Sciatic nerve (tissue), 2 donors: ENCODE measurements around the gene ZFAND3. TPM values are rescaled to one million over a fixed set of nuclear protein-coding genes. Genes with fewer than 3 reads are reported as not detected.

Experiments used
- ATAC-seq: fragments of 200-7000 bp; cut with Tn5 transposase; one replicate; pipeline ENCODE4 v1.9.1; 2020; ENCODE audit warnings: mild to moderate bottlenecking, moderate library complexity
- DNase-seq: peaks from one replicate; pipeline ENCODE4 v3.0.0-alpha.2; 2020; ENCODE audit warnings: low spot score
- intact Hi-C: fragments of 100-400 bp; cut with DNase I; formaldehyde crosslinking; loops from one replicate; pipeline ENCODE4 v1.14.2; 2022
- total RNA-seq: library from RNA; stranded (reverse); fragmentation: NEBNext Ultra II Directional; extraction: Animal tissue kit (Norgen Biotek cat#: 25700); gene quantifications from one replicate; pipeline ENCODE4 v1.2.1, GENCODE V29; 2021
- donor health status: DM: no; HTN: no; CAD: no.
- donor health status: DM: no; HTN: no; CAD: no.

ZFAND3 gene
- total RNA-seq, 1 donor from 2014 or later: 58.9 TPM

- no peak for DNase-seq
- intact Hi-C loops: no loop called here
- no peak for ATAC-seq
Measured at GRCh38 chr6:37793067-37793466, 26.5 kb upstream of the ZFAND3 start.

- intact Hi-C loops: no loop called here
- DNase-seq (no peak), ATAC-seq (no peak)
Measured at GRCh38 chr6:37794825-37795224, 24.7 kb upstream of the ZFAND3 start.

GRCh38 chr6:37798436-37799262, 20.9 kb upstream of the ZFAND3 start:
- intact Hi-C loops: no loop called here
- no peak for ATAC-seq
- no peak for DNase-seq

GRCh38 chr6:37799263-37799644, 20.3 kb upstream of the ZFAND3 start:
- intact Hi-C loops: no loop called here
- DNase-seq (no peak), ATAC-seq (no peak)

GRCh38 chr6:37800703-37801604, 18.6 kb upstream of the ZFAND3 start:
- no peak for DNase-seq
- intact Hi-C loops: no loop called here
- ATAC-seq: no peak

- DNase-seq (no peak), ATAC-seq (no peak)
- intact Hi-C loops: no loop called here
Measured at GRCh38 chr6:37801605-37801940, 18.0 kb upstream of the ZFAND3 start.

- intact Hi-C loops: no loop called here
- ATAC-seq: no peak
Measured at GRCh38 chr6:37802810-37803209, 16.7 kb upstream of the ZFAND3 start.

GRCh38 chr6:37804586-37804985, 14.9 kb upstream of the ZFAND3 start:
- no peak for DNase-seq
- intact Hi-C loops: no loop called here
- no peak for ATAC-seq

More at GRCh38 chr6:37802810-37803209, 16.7 kb upstream of the ZFAND3 start:
- no peak for DNase-seq

- DNase-seq (no peak), ATAC-seq (no peak)
- intact Hi-C loops: no loop called here
Measured at GRCh38 chr6:37806213-37806612, 13.3 kb upstream of the ZFAND3 start.

- no peak for DNase-seq
- no peak for ATAC-seq
- intact Hi-C loops: no loop called here
Measured at GRCh38 chr6:37807656-37808055, 11.9 kb upstream of the ZFAND3 start.

GRCh38 chr6:37809197-37809543, 10.4 kb upstream of the ZFAND3 start:
- peak; percentile 66 for DNase-seq

GRCh38 chr6:37812841-37813240, 6.7 kb upstream of the ZFAND3 start:
- intact Hi-C loops: no loop called here
- ATAC-seq (no peak), DNase-seq (no peak)

More at GRCh38 chr6:37809197-37809543, 10.4 kb upstream of the ZFAND3 start:
- ATAC-seq: peak; percentile 67
- intact Hi-C loops: no loop called here

GRCh38 chr6:37814374-37814773, 5.2 kb upstream of the ZFAND3 start:
- DNase-seq (no peak), ATAC-seq (no peak)
- intact Hi-C loops: no loop called here

- intact Hi-C loops: no loop called here
- ATAC-seq: no peak
- DNase-seq: no peak
Measured at GRCh38 chr6:37816599-37817375, 2.7 kb upstream of the ZFAND3 start.

- ATAC-seq: peak; percentile 96
- intact Hi-C loops: no loop called here
- peak; percentile 97 for DNase-seq
Measured at GRCh38 chr6:37818536-37819176, 871 bp upstream of the ZFAND3 start.

- ATAC-seq (peak; percentile 5), DNase-seq (peak; percentile 81)
- intact Hi-C loops: no loop called here
Measured at GRCh38 chr6:37819802-37820717, 533 bp downstream of the ZFAND3 start.

- no peak for ATAC-seq
- intact Hi-C loops: no loop called here
Measured at GRCh38 chr6:37820718-37821079, 1.2 kb downstream of the ZFAND3 start.

GRCh38 chr6:37821446-37821845, 1.9 kb downstream of the ZFAND3 start:
- DNase-seq: no peak
- no peak for ATAC-seq
- intact Hi-C loops: no loop called here

More at GRCh38 chr6:37820718-37821079, 1.2 kb downstream of the ZFAND3 start:
- DNase-seq: no peak
